K562 (cell line): ENCODE measurements around the gene ZMIZ1. TPM values are rescaled to one million over a fixed set of nuclear protein-coding genes. Genes with fewer than 3 reads are reported as not detected.

ENCODE experiments used
- C11orf30 ChIP-seq: fragments of 450-650 bp; IDR thresholded peaks from 2 replicates; pipeline ENCODE4 v1.6.1; 2016; ENCODE audit warnings: low read depth, mild to moderate bottlenecking
- CBX8 ChIP-seq: fragments of 200-600 bp; sonication (generic); IDR thresholded peaks from 2 replicates; pipeline ENCODE4 v1.6.1; 2012; ENCODE audit warnings: borderline replicate concordance, mixed run types, low read depth, mild to moderate bottlenecking, moderate library complexity, mixed read lengths, low read length, control low read depth, inconsistent platforms; ENCODE audit not compliant: poor library complexity, severe bottlenecking; ENCODE audit errors: extremely low read depth
- CEBPB ChIP-seq: fragments of 450-650 bp; IDR thresholded peaks from 2 replicates; pipeline ENCODE4 v1.6.1; 2016; ENCODE audit warnings: missing genetic modification characterization, missing compliant biosample characterization
- CTBP1 ChIP-seq: fragments of 450-650 bp; IDR thresholded peaks from 2 replicates; pipeline ENCODE4 v1.6.1; 2016; ENCODE audit warnings: borderline replicate concordance
- EHMT2 ChIP-seq: fragments of 450-650 bp; IDR thresholded peaks from 2 replicates; pipeline ENCODE4 v1.6.1; 2018; ENCODE audit warnings: antibody characterized with exemption
- FOXM1 ChIP-seq, 2 experiments: fragments of 450-650 bp in 1 of 2; sonication (generic) in 1 of 2; formaldehyde crosslinking in 1 of 2; IDR thresholded peaks; 2 replicates each; pipeline versions ENCODE4 v1.6.1 to v1.9.0; 2017 to 2022; ENCODE audit warnings: low read depth in 2 of 2, mild to moderate bottlenecking in 2 of 2, missing genetic modification reagents in 1 of 2, moderate library complexity in 1 of 2
- GABPB2 ChIP-seq: fragments of 250-450 bp; sonication (Bioruptor Pico); conservative IDR thresholded peaks from 2 replicates; pipeline ENCODE4 v1.5.1; 2021; ENCODE audit warnings: mild to moderate bottlenecking
- GATAD2B ChIP-seq: fragments of 450-650 bp; IDR thresholded peaks from 2 replicates; pipeline ENCODE4 v1.6.1; 2017; ENCODE audit warnings: mild to moderate bottlenecking, borderline replicate concordance
- KDM4B ChIP-seq, 2 experiments: fragments of 450-650 bp in 1 of 2; sonication (generic) in 1 of 2; IDR thresholded peaks; 2 replicates each; pipeline ENCODE4 v1.6.1; 2016 to 2017; ENCODE audit warnings: borderline replicate concordance in 2 of 2, antibody characterized with exemption in 1 of 2, low read depth in 1 of 2, mild to moderate bottlenecking in 1 of 2
- KLF1 ChIP-seq: fragments of 450-650 bp; IDR thresholded peaks from 2 replicates; pipeline ENCODE4 v1.6.1; 2016; ENCODE audit warnings: missing genetic modification characterization, missing compliant biosample characterization
- MEF2A ChIP-seq: IDR thresholded peaks from 2 replicates; pipeline ENCODE4 v1.6.1; 2011; ENCODE audit warnings: low read depth, mild to moderate bottlenecking, low read length, moderate library complexity; ENCODE audit not compliant: control insufficient read depth
- POLR2B ChIP-seq: fragments of 450-650 bp; IDR thresholded peaks from 2 replicates; pipeline ENCODE4 v1.6.1; 2018; ENCODE audit warnings: low read depth; ENCODE audit not compliant: partially characterized antibody
- RBM15 ChIP-seq: fragments of 200-400 bp; formaldehyde crosslinking; IDR thresholded peaks from 2 replicates; pipeline ENCODE4 v1.6.1; 2018; ENCODE audit warnings: mild to moderate bottlenecking, low read length, moderate library complexity; ENCODE audit not compliant: insufficient read depth
- SP1 ChIP-seq: sonication (generic); formaldehyde crosslinking; IDR thresholded peaks from 2 replicates; pipeline ENCODE4 v1.8.1; 2022; ENCODE audit warnings: mild to moderate bottlenecking, missing genetic modification reagents
- SREBF1 ChIP-seq: fragments of 150-350 bp; IDR thresholded peaks from 2 replicates; pipeline ENCODE4 v1.6.1; 2014; ENCODE audit warnings: antibody characterized with exemption, low read depth, low read length, borderline replicate concordance
- ZNF121 ChIP-seq: sonication (generic); formaldehyde crosslinking; conservative IDR thresholded peaks from 2 replicates; pipeline ENCODE4 v1.8.0; 2022; ENCODE audit warnings: missing genetic modification reagents
- ZNF384 ChIP-seq: IDR thresholded peaks from 2 replicates; pipeline ENCODE4 v1.6.1; 2012; ENCODE audit warnings: low read depth, low read length, improper control_type of control experiment
- ZNF668 ChIP-seq: fragments of 250-450 bp; sonication (Bioruptor Pico); IDR thresholded peaks from 2 replicates; pipeline ENCODE4 v1.8.0; 2022; ENCODE audit warnings: mild to moderate bottlenecking, inconsistent platforms
- ZNF778 ChIP-seq: fragments of 450-650 bp; formaldehyde crosslinking; IDR thresholded peaks from 2 replicates; pipeline ENCODE4 v1.4.0; 2020; ENCODE audit warnings: mild to moderate bottlenecking, moderate library complexity
- polyA plus RNA-seq, 8 experiments: library from polyadenylated mRNA; depleted of rRNA in 4 of 8; stranded (reverse) in 5 of 8; unstranded in 3 of 8; fragments of >200 nt; fragmentation: Nextera tagmentation in 2 of 8; fragmentation: Illumina TruSeq in 1 of 8; extraction: Ambion mirVana in 2 of 8; extraction: Trizol in 1 of 8; gene quantifications; 2 replicates each; pipeline versions ENCODE4 v1.2.1 to v1.2.3, GENCODE V29; 2011 to 2014; ENCODE audit warnings: inconsistent platforms in 1 of 8, missing spikeins in 1 of 8
- total RNA-seq, 7 experiments: library from RNA; depleted of rRNA in 6 of 7; stranded (reverse); fragments of >200 nt in 6 of 7; fragmentation: Illumina TruSeq in 2 of 7; extraction: Trizol in 2 of 7; gene quantifications; 2 replicates each; pipeline versions ENCODE4 v1.2.1 to v1.2.3, GENCODE V29; 2011 to 2021; ENCODE audit warnings: low replicate concordance in 1 of 7
- TF ChIP-seq, protein P1 (sequence below): sonication (generic); formaldehyde crosslinking; IDR thresholded peaks from 2 replicates; pipeline ENCODE4 v1.8.0; 2022; ENCODE audit warnings: mild to moderate bottlenecking, missing genetic modification reagents
- TF ChIP-seq, protein P2 (sequence below): fragments of 450-650 bp; formaldehyde crosslinking; IDR thresholded peaks from 2 replicates; pipeline ENCODE4 v1.4.0; 2020; ENCODE audit warnings: mild to moderate bottlenecking, moderate library complexity
- TF ChIP-seq, protein P3 (sequence below), 2 experiments: IDR thresholded peaks; 2 replicates each; pipeline ENCODE4 v1.6.1; 2011; ENCODE audit warnings: borderline replicate concordance in 1 of 2, control low read depth in 1 of 2, low read depth in 1 of 2, low read length in 1 of 2, mild to moderate bottlenecking in 1 of 2, mixed read lengths in 1 of 2, moderate library complexity in 1 of 2; ENCODE audit not compliant: insufficient read depth in 1 of 2, insufficient read length in 1 of 2, poor library complexity in 1 of 2, severe bottlenecking in 1 of 2; ENCODE audit errors: extremely low read depth in 1 of 2
- TF ChIP-seq, protein P4 (sequence below): fragments of 450-650 bp; formaldehyde crosslinking; IDR thresholded peaks from 2 replicates; pipeline ENCODE4 v1.4.0; 2020; ENCODE audit warnings: mild to moderate bottlenecking, moderate library complexity

Gene ZMIZ1
- total and polyA plus RNA-seq, 9 of the 15 experiments (the other 6 are each of a cell fraction or from before 2014, with no cell fraction given), result 1.0 to 37.3 (median 4.3) TPM

DNA sequence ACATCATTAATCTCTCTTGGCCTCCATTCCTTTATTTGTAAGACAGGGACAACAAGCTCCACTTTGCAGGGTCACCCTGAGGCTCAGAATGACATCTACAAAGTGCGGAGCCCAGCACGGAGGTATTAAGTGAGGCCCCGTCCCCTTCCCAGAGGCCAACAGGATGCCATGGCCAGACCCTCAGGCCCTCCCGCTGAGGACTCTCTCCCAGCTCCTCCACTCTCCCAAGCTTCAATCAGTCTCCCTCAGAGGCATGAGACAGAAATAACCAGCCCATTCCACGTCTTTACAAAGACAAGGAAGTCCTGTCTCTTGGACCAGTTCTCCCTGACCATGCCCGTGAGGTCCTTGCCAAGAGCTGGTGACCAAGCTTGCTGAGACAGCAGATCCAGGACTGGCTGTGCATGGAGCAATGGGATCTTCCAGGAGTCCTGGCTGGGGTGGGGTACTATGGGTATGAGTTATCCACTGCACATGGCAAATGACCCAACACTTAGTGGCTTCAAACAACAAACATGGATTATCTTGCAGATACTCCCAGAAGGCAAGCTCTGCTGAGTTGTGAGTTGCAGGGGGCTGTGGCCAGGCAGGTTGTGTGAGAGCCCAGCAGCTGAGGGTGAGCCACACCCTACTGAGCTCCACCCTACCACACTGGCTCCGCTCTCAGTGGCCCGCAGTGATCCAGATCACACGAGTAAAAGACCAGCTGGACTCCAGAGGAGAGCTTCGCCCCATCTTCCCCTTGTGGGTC is 274.2 kb downstream of the ZMIZ1 start (continued):
- TF ChIP-seq, protein P1, sequence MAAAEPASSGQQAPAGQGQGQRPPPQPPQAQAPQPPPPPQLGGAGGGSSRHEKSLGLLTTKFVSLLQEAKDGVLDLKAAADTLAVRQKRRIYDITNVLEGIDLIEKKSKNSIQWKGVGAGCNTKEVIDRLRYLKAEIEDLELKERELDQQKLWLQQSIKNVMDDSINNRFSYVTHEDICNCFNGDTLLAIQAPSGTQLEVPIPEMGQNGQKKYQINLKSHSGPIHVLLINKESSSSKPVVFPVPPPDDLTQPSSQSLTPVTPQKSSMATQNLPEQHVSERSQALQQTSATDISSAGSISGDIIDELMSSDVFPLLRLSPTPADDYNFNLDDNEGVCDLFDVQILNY (CRISPR knock-in tag), result no peak
- TF ChIP-seq, protein P2, sequence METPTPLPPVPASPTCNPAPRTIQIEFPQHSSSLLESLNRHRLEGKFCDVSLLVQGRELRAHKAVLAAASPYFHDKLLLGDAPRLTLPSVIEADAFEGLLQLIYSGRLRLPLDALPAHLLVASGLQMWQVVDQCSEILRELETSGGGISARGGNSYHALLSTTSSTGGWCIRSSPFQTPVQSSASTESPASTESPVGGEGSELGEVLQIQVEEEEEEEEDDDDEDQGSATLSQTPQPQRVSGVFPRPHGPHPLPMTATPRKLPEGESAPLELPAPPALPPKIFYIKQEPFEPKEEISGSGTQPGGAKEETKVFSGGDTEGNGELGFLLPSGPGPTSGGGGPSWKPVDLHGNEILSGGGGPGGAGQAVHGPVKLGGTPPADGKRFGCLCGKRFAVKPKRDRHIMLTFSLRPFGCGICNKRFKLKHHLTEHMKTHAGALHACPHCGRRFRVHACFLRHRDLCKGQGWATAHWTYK, result peak; percentile 51; the same call in 1 of the 2 replicates
- TF ChIP-seq SREBF1, result no peak
- TF ChIP-seq CTBP1, result peak; percentile 44; the same call in 1 of the 2 replicates
- TF ChIP-seq GATAD2B, result no peak
- TF ChIP-seq ZNF778 (CRISPR knock-in tag), result no peak
- no peak for TF ChIP-seq POLR2B
- no peak for TF ChIP-seq ZNF384
- TF ChIP-seq, protein P3, sequence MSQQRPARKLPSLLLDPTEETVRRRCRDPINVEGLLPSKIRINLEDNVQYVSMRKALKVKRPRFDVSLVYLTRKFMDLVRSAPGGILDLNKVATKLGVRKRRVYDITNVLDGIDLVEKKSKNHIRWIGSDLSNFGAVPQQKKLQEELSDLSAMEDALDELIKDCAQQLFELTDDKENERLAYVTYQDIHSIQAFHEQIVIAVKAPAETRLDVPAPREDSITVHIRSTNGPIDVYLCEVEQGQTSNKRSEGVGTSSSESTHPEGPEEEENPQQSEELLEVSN (IDR thresholded peaks at IDR 0.05; ENCODE audit: borderline replicate concordance in 1 of 2, extremely low read depth in 1 of 2, insufficient read depth in 1 of 2, insufficient read length in 1 of 2, low read depth in 1 of 2, low read length in 1 of 2, poor library complexity in 1 of 2, severe bottlenecking in 1 of 2), result no peak
- no peak for TF ChIP-seq GABPB2 (CRISPR knock-in tag)
- 0 out of 2 replicates have a peak, but pooled peaks have one; percentile 45 for TF ChIP-seq KLF1 (tag)
- no peak for TF ChIP-seq SP1 (CRISPR knock-in tag)
- TF ChIP-seq CEBPB, result no peak
- TF ChIP-seq C11orf30, result peak; percentile 53; the same call in 1 of the 2 replicates
- TF ChIP-seq CBX8, result no peak
- TF ChIP-seq, protein P4, sequence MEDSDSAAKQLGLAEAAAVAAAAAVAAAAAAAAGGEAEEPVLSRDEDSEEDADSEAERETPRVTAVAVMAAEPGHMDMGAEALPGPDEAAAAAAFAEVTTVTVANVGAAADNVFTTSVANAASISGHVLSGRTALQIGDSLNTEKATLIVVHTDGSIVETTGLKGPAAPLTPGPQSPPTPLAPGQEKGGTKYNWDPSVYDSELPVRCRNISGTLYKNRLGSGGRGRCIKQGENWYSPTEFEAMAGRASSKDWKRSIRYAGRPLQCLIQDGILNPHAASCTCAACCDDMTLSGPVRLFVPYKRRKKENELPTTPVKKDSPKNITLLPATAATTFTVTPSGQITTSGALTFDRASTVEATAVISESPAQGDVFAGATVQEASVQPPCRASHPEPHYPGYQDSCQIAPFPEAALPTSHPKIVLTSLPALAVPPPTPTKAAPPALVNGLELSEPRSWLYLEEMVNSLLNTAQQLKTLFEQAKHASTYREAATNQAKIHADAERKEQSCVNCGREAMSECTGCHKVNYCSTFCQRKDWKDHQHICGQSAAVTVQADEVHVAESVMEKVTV (CRISPR knock-in tag), result no peak
- no peak for TF ChIP-seq EHMT2
- TF ChIP-seq ZNF121 (CRISPR knock-in tag), result no peak
- TF ChIP-seq RBM15, result no peak
- no peak for TF ChIP-seq FOXM1 (IDR thresholded peaks at IDR 0.05; ENCODE audit: low read depth)
- TF ChIP-seq FOXM1 (CRISPR knock-in tag; IDR thresholded peaks at IDR 0.05; ENCODE audit: low read depth), result no peak
- no peak for TF ChIP-seq MEF2A
- TF ChIP-seq KDM4B (IDR thresholded peaks at IDR 0.05; ENCODE audit: borderline replicate concordance in 2 of 2, low read depth in 1 of 2), result no peak
- no peak for TF ChIP-seq ZNF668 (CRISPR knock-in tag)
